ENCODE measurements around the gene ME2. TPM values are rescaled to one million over a fixed set of nuclear protein-coding genes. Genes with fewer than 3 reads are reported as not detected.
A peak's percentile ranks its signal among the peaks of the same experiment; 100 is the strongest.
"Not testable (repeated sequence)": the region's sequence is repeated elsewhere in the genome, so short reads cannot be mapped to it uniquely, and the experiment has no call there.

Gene ME2
- 100 to 1,000 TPM; 146 to 178 TPM for total RNA-seq

DNA sequence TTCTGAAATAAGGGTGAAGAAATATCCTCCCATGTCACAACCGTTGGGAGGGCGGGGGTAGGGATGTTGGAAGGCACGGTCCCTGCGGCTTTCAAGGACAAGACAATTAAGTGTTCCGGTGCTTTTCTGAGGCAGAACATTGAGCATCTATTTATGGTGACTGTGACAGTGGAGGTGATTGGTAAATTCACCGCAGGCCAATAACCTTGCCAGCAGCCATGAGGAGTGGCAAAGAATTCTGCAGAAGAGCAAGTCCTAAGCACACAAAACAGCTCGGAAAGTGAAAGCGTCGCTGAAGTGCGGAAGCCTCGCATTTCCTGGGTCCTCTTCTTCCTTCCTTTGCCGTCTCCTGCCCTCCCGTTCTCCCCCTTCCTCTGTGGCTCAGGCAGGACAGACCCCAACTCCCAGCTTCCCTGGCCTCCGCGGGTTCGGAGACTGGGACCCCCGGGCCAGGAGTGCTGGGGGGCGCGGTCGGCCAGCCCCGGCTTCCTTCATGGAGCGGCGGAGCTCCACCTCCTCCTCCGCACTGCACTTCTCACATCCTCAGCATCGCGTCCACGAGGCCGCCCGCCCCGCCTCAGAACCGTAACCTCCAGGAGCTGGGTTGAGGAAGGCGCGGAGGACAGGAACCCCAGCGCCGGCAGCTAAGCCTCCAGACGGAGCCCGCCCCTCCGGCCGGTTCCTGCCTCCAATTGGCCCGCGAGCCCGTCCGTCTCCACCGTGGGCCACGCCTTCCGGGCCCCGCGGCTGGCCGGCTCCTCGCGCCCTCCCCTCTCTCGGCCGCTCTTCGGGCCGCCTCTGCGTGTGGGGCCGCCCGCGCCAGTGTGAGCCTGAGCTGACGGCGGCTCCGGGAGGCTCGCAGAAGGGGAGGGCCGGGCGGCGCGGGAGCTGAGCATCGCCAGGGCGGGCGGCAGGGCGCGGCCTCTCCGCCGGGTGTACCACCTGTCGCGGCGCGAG lies at the start of gene ME2:
ME2 (plus strand) TSS at position 774 of the 957 bp plus-strand sequence. CDS start 16,703 bp downstream, outside the sequence.
- ATAC-seq (peak; percentile 97), DNase-seq (peak; percentile 94)
- H3K9me3 Mint-ChIP-seq (ENCODE audit: low read depth) = no peaks in the 10 kb centered on the region
- peak within 1 kb of the TSS; percentile 90 for H3K4me3 Mint-ChIP-seq
- H3K4me1 Mint-ChIP-seq = peaks cover 35% of the 10 kb centered on the region
- intact Hi-C loops (cut with DNase I, micrococcal nuclease) = loop anchor here (1.0 to 5.0 kb wide), 12 partner anchors 22 to 1391 kb away; partner anchors contain the start of genes ELAC1 (in 2 of the 2), MEX3C (in 2 of the 2), MRO (in 2 of the 2) and SMAD4 (in 2 of the 2)
- peak within 1 kb of the TSS; percentile 95 for H3K27ac Mint-ChIP-seq
- CTCF ChIA-PET = interaction anchor here (0.7 kb wide), 1 partner anchor 58 kb away, joined by 3 read pairs; no protein-coding TSS in a partner anchor
- POLR2A ChIA-PET = interaction anchor here (0.6 to 1.6 kb wide), 5 partner anchors 9 to 1393 kb away, joined by 3 to 12 read pairs (median 4); partner anchors contain the start of genes ELAC1 and SMAD4
- peaks cover 20% of the 10 kb centered on the region for H3K36me3 Mint-ChIP-seq (ENCODE audit: low read depth)
- H3K27me3 Mint-ChIP-seq = peaks cover 2% of the 10 kb centered on the region

DNA sequence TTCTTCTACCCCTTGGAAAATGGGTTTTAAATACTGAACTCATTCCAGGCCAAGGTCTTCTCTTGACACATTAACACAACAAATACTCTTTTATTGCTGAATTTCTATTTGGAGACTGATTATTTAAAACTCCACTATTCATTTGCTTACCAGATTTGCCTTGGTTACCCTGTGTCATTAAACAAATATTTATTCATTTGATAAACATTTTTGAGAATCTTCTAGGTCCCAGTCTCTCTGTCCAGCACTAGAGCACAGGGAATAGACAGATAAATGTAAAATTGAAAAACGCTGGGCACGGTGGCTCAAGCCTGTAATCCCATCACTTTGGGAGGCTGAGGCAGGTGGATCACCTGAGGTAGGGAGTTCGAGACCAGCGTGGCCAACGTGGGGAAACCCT lies 49.3 kb upstream of the ME2 start:
- CTCF ChIA-PET = no interaction called here
- no peak for DNase-seq

DNA sequence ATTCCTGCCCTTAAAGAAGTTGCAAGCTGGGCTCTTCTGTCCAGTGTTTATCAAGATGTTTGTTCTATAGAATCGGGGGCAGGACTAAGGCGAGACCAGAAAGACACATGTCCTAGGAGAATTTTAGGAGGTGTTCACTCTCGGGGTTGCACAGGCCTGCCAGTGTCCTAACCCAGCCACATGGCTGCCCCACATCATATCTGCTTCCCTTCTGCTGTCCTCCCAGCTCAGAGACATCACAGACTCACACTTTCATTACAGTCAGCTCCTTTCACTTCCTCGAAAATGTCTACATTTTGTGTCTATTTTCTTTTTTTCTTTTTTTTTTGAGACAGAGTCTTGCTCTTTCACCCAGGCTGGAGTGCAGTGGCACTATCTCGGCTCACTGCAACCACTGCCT lies 48.4 kb upstream of the ME2 start:
- ChIA-PET POLR2A (no interaction called here), CTCF (interaction anchor here (1.0 kb wide), 1 partner anchor 220 kb away, joined by 3 read pairs; no protein-coding TSS in a partner anchor)
- Mint-ChIP-seq H3K4me1 (no peaks in the 10 kb centered on the region), H3K27me3 (no peaks in the 10 kb centered on the region), H3K27ac (no peak overlapping the region), H3K9me3 (ENCODE audit: low read depth) (no peaks in the 10 kb centered on the region), H3K4me3 (no peak overlapping the region), H3K36me3 (ENCODE audit: low read depth) (no peaks in the 10 kb centered on the region)
- intact Hi-C loops (cut with DNase I, micrococcal nuclease) = no loop called here
- no peak for DNase-seq
- ATAC-seq = no peak

More for the DNA sequence above, 49.3 kb upstream of the ME2 start:
- Mint-ChIP-seq H3K36me3 (ENCODE audit: low read depth) (no peaks in the 10 kb centered on the region), H3K4me1 (no peaks in the 10 kb centered on the region), H3K4me3 (no peak overlapping the region), H3K27me3 (no peaks in the 10 kb centered on the region), H3K9me3 (ENCODE audit: low read depth) (no peaks in the 10 kb centered on the region), H3K27ac (no peak overlapping the region)
- ATAC-seq = no peak
- POLR2A ChIA-PET = no interaction called here
- intact Hi-C loops (cut with DNase I, micrococcal nuclease) = no loop called here

DNA sequence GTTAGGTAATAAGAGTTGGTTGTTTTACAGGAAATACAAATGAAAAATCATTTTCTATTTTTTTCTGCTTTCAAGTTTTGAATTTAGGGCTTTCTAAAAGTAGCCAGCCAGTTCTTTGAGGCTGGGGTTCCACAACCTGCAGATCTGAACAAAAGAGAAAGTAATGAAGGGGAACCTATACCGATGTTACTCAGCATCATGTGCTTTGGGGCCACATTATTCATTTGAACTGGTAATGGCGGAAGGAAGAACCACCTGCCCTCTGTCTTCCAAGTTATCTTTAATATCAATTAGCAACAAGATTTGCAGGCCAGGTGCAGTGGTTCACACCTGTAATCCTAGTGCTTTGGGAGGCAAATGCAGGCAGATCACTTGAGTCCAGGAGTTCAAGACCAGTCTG lies 46.2 kb upstream of the ME2 start:
- no peaks in the 10 kb centered on the region for H3K4me1 Mint-ChIP-seq
- no peaks in the 10 kb centered on the region for H3K27me3 Mint-ChIP-seq
- H3K36me3 Mint-ChIP-seq (ENCODE audit: low read depth) = no peaks in the 10 kb centered on the region
- H3K27ac Mint-ChIP-seq = no peak overlapping the region
- DNase-seq (no peak), ATAC-seq (no peak)
- intact Hi-C loops (cut with DNase I, micrococcal nuclease) = no loop called here
- ChIA-PET POLR2A (no interaction called here), CTCF (interaction anchor here (0.7 to 1.2 kb wide), 2 partner anchors 24 to 168 kb away, joined by 3 read pairs; no protein-coding TSS in a partner anchor)
- no peaks in the 10 kb centered on the region for H3K9me3 Mint-ChIP-seq (ENCODE audit: low read depth)
- H3K4me3 Mint-ChIP-seq = no peak overlapping the region

DNA sequence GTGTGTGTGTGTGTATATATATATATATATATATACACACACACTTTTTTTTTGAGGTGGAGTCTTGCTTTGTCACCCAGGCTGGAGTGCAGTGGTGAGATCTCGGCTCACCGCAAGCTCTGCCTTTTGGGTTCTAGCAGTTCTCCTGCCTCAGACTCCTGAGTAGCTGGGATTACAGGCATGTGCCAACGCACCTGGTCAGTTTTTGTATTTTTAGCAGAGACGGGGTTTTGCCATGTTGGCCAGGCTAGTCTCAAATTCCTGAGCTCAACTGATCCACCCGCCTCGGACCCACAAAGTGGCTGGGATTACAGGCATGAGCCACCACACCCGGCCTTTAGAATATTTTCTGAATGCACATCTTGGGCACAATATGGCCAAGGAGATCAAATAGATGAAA lies 45.4 kb upstream of the ME2 start:
- H3K4me1 Mint-ChIP-seq; H3K27me3 Mint-ChIP-seq; H3K27ac Mint-ChIP-seq; H3K4me3 Mint-ChIP-seq; H3K9me3 Mint-ChIP-seq (ENCODE audit: low read depth); intact Hi-C loops (cut with DNase I, micrococcal nuclease); DNase-seq; ATAC-seq; POLR2A ChIA-PET; H3K36me3 Mint-ChIP-seq (ENCODE audit: low read depth): not testable (repeated sequence)
- CTCF ChIA-PET = interaction anchor here (0.6 to 1.6 kb wide), 2 partner anchors 133 to 209 kb away, joined by 3 read pairs; no protein-coding TSS in a partner anchor

DNA sequence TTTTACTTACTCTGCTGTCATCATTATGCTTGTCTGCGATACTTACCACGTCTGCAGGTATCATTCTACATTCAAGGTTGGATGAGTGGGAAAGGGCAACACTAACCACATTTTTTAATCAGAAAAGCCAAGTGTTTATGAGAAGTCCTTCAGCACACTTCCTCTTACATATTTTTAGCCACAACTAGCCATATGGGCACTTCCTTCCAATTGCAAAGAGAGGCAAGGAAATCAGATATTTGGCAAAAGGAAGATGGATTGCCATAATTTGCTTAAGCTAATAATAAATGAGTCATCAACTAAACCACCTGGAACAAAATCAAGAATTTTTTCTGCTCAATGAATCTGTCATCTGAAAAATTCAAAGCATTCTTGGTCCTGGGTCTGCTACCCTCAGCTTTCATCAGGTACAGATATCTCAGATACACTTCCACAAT lies 42.4 kb upstream of the ME2 start:
- Mint-ChIP-seq H3K36me3 (ENCODE audit: low read depth) (no peaks in the 10 kb centered on the region), H3K9me3 (ENCODE audit: low read depth) (no peaks in the 10 kb centered on the region), H3K4me3 (no peak overlapping the region), H3K27me3 (peaks cover 2% of the 10 kb centered on the region), H3K4me1 (no peaks in the 10 kb centered on the region), H3K27ac (no peak overlapping the region)
- DNase-seq (no peak), ATAC-seq (no peak)
- ChIA-PET POLR2A (no interaction called here), CTCF (no interaction called here)
- intact Hi-C loops (cut with DNase I, micrococcal nuclease) = no loop called here

DNA sequence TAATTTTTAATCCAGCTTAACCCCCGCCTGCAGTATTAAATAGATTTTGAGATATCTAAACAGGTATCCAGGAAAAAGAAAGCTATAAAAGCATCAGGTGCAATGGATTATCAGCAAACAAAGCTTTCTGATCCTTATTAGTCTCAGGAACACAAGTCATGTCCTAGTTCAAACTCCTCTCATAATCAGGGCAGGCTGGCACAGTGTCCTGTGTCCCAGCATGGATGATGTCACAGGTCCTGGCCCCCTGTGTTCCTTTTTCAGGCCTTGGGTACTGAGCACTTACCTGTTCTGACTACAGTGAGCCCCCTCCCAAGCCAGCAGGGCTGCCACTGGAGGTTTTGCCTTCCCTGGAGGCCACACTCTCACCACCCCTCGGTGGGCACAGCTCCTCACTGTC lies 39.6 kb upstream of the ME2 start:
- peaks cover 2% of the 10 kb centered on the region for H3K27me3 Mint-ChIP-seq
- POLR2A ChIA-PET = no interaction called here
- DNase-seq (no peak), ATAC-seq (no peak)
- no peaks in the 10 kb centered on the region for H3K9me3 Mint-ChIP-seq (ENCODE audit: low read depth)
- no peaks in the 10 kb centered on the region for H3K4me1 Mint-ChIP-seq
- intact Hi-C loops (cut with DNase I, micrococcal nuclease) = no loop called here
- H3K4me3 Mint-ChIP-seq = no peak overlapping the region
- H3K27ac Mint-ChIP-seq = no peak overlapping the region
- CTCF ChIA-PET = no interaction called here
- H3K36me3 Mint-ChIP-seq (ENCODE audit: low read depth) = no peaks in the 10 kb centered on the region

DNA sequence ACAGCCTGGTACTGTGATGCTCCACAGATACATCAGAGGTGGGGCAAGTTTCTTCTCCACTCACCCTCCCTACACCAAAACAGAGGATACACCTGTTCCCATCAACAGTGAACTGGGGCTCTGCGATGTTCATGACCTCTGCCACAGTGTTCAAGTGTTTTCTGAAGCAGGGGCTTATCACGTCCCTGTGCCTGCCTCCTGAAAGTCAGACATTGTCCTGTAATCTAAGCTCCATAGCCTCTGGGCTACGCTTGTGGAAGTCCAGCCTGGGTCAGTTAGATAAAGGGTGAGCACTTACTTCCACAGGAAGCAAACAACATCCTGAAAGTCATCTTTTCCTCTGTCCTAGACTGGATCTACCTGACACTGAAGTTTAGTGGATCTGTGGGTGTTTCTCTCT lies 38.9 kb upstream of the ME2 start:
- Mint-ChIP-seq H3K27me3 (peaks cover 2% of the 10 kb centered on the region), H3K4me1 (no peaks in the 10 kb centered on the region), H3K9me3 (ENCODE audit: low read depth) (no peaks in the 10 kb centered on the region), H3K4me3 (no peak overlapping the region), H3K27ac (no peak overlapping the region), H3K36me3 (ENCODE audit: low read depth) (no peaks in the 10 kb centered on the region)
- DNase-seq (no peak), ATAC-seq (no peak)
- intact Hi-C loops (cut with DNase I, micrococcal nuclease) = no loop called here
- POLR2A ChIA-PET = no interaction called here
- CTCF ChIA-PET = interaction anchor here (0.5 to 1.5 kb wide), 2 partner anchors 20 to 31 kb away, joined by 3 to 5 read pairs; no protein-coding TSS in a partner anchor

DNA sequence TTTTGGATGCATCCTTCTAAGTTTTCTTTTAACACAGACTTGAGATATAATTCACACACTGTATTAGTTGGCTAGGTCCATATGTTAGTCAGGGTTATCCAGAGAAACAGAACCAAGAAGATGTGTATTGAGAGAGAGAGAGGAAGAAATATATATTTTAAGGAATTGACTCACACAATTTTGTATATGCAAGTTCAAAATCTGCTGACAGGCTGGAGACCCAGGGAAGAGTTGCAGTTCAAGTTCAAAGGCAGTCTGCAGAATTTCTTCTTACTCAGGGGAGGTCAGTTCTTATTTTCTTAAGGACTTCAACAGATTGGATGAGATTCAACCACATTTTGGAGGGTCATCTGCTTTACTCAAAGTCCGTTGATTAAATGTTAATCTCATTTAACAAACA lies 36.1 kb upstream of the ME2 start:
- Mint-ChIP-seq H3K9me3 (ENCODE audit: low read depth) (no peaks in the 10 kb centered on the region), H3K27me3 (peaks cover 2% of the 10 kb centered on the region), H3K4me1 (peaks cover 4% of the 10 kb centered on the region), H3K36me3 (ENCODE audit: low read depth) (no peaks in the 10 kb centered on the region), H3K27ac (no peak overlapping the region), H3K4me3 (no peak overlapping the region)
- CTCF ChIA-PET = interaction anchor here (1.2 kb wide), 1 partner anchor 159 kb away, joined by 4 read pairs; no protein-coding TSS in a partner anchor
- no peak for DNase-seq
- POLR2A ChIA-PET = no interaction called here
- intact Hi-C loops (cut with DNase I, micrococcal nuclease) = no loop called here
- ATAC-seq = no peak

DNA sequence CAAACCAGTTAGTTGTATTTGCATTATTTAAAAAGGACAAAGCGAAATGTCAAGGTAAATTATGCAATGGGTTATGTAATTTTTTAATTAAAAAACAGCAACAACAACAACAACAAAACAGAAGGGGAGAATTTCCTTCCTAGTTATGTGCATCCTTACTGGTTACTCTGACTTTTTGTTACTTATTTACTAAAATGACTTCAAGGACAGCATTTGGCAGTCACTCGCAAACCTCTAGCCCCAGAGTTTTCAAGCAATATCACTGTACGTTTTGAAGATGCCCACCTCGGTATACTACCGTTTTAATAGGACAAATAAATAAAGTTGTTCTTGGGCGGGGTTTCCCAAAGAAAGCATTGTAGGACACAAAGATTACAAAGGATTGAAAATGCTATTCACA lies 34.4 kb upstream of the ME2 start:
- POLR2A ChIA-PET = no interaction called here
- no peaks in the 10 kb centered on the region for H3K36me3 Mint-ChIP-seq (ENCODE audit: low read depth)
- no peak for ATAC-seq

DNA sequence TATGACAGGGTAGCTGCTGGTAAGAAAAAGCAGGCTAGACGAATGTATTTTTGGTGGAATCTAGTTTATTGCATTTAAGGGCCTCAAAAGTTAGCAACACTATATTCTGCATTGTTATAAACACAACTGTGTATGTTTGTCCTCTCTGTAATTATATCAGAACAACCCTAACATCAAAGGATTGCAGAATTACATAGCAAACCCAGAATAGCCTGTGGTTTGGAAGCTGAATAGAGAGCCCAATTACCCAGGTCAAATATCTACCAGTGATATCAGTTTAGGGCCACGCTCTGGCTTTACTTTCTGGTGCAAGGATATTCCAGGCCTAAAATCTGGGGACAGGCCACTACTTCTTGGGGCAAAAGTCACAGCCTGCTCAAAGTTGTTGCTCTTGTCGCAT lies 34.0 kb upstream of the ME2 start:
- peaks cover 3% of the 10 kb centered on the region for H3K27me3 Mint-ChIP-seq
- CTCF ChIA-PET = no interaction called here
- no peaks in the 10 kb centered on the region for H3K36me3 Mint-ChIP-seq (ENCODE audit: low read depth)
- POLR2A ChIA-PET = no interaction called here
- peaks cover 4% of the 10 kb centered on the region for H3K4me1 Mint-ChIP-seq
- no peak overlapping the region for H3K27ac Mint-ChIP-seq
- no peak overlapping the region for H3K4me3 Mint-ChIP-seq
- DNase-seq (no peak), ATAC-seq (no peak)
- H3K9me3 Mint-ChIP-seq (ENCODE audit: low read depth) = no peaks in the 10 kb centered on the region
- intact Hi-C loops (cut with DNase I, micrococcal nuclease) = no loop called here

More for the DNA sequence above, 34.4 kb upstream of the ME2 start:
- H3K4me3 Mint-ChIP-seq = no peak overlapping the region
- DNase-seq = no peak
- intact Hi-C loops (cut with DNase I, micrococcal nuclease) = no loop called here
- peaks cover under 1% of the 10 kb centered on the region for H3K27me3 Mint-ChIP-seq
- H3K27ac Mint-ChIP-seq = no peak overlapping the region
- H3K4me1 Mint-ChIP-seq = peaks cover 4% of the 10 kb centered on the region
- CTCF ChIA-PET = no interaction called here
- no peaks in the 10 kb centered on the region for H3K9me3 Mint-ChIP-seq (ENCODE audit: low read depth)

DNA sequence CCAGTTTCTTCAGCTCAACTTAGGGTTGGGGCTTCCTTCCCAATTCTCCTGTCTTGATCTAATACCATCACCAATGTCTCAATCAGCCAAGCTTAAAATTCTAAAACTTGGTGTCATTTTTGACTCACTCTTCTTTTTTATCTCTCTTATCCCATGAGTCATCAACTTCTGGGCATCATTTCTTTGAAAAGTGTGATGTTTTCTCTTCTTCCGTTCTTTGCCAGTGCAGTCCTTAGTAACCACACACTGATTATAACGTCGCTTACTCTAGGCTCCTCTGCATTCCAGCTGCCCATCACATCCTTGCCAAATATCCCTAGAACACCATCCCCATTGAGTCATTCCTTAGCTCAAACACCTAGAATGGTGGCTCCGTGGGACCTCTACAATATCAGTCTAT lies 31.7 kb upstream of the ME2 start:
- Mint-ChIP-seq H3K36me3 (ENCODE audit: low read depth) (no peaks in the 10 kb centered on the region), H3K27ac (no peak overlapping the region), H3K27me3 (peaks cover 3% of the 10 kb centered on the region), H3K4me1 (peaks cover 4% of the 10 kb centered on the region), H3K4me3 (no peak overlapping the region), H3K9me3 (ENCODE audit: low read depth) (no peaks in the 10 kb centered on the region)
- DNase-seq (no peak), ATAC-seq (no peak)
- POLR2A ChIA-PET = no interaction called here
- CTCF ChIA-PET = interaction anchor here (0.6 to 1.8 kb wide), 3 partner anchors 14 to 27 kb away, joined by 3 to 6 read pairs (median 4); partner anchors contain the start of gene MRO
- intact Hi-C loops (cut with DNase I, micrococcal nuclease) = no loop called here
